ENCODE measurements around the gene SOX10.

Gene SOX10

DNA sequence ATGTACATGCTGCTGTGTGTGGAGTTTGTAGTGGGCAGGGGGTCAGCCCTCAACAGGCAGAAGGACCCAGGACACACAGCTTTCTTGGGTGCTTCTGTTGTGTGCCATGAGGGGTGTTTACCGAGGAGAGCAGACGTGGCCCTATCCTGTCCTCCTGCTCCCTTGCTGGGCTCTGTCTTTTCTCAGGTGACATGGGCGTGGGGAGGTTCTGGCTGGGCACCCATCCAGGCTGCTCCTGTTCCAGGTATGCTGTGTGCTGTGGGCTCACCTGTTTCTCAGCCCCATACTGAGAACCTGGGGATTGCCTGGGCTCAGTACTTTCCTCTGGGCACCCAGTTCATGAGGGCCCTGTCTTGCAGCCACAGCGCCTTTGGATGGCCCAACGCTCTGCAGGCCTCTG is 55.0 kb downstream of the SOX10 start:
- DNase-seq, result no peak

DNA sequence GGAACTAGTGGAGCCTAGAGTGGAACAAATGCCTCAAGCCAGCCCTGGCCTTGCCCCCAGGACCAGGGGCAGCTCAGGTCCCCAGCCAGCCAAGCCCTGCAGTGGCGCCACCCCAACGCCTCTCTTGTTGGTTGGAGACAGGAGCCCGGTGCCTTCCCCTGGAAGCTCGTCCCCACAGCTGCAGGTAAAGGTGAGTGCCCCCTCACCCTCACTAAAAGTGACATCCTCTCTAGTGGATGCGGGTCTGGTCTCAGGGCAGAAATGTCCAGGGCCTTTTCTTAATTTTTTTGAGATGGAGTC is 56.8 kb downstream of the SOX10 start:
- DNase-seq, result no peak

DNA sequence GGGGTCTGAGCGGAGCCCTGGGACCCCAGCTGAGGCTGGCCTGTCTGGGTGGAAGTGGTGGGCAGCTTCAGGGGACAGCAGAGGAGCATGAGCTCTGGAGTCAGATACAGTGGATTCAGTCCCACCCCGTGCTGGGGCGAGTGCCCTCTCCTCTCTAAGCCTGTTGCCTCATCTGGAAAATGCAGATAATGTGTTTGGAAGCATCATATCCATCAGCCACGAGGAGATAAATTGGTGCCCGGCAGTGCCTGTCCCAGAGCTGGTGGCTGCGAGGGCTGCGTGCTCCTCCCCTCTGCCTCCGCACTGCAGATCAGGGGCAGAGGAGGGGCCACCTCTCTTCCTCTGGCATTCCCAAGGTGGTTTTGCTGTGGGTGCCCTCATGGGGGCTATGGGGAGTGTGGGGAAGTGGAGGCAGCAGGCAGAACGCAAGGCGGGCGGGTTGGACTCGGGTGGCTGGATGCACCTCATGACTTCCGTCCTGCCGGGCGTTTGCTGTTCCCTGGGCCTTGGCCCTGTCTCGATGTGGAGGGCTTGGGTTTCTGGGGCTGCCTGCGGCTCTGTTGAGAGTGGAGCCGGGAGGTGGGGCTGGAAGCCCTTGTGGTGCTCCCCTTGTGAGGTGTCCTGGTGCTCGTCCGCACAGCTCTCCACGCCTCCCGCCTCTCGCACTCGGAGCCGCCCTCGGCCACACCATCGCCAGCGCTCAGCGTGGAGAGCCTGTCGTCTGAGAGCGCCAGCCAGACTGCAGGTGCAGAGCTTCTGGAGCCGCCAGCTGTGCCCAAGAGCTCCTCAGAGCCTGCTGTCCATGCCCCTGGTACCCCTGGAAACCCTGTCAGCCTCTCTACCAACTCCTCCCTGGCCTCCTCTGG is 57.4 kb downstream of the SOX10 start:
- DNase-seq, result no peak

DNA sequence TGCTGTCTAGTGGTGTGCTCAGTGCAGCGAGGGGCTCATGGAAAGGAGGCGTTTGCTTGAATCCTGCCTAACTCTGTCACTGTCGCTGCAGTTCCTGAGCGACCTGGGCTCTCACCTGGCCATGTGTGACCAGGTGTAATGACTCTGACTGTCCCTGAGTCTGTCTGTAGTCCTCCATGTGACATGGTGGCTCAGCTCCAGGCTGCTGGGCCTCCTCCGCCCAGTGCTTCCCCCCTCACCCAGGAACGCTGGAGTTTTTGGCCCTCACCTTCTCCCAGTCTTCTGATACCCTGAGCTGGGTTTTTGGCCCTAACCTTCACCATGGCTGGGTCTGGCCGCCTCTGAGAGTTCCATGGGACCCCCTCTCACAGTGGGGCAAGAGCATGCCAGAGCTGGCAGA is 58.0 kb downstream of the SOX10 start:
- no peak for DNase-seq

DNA sequence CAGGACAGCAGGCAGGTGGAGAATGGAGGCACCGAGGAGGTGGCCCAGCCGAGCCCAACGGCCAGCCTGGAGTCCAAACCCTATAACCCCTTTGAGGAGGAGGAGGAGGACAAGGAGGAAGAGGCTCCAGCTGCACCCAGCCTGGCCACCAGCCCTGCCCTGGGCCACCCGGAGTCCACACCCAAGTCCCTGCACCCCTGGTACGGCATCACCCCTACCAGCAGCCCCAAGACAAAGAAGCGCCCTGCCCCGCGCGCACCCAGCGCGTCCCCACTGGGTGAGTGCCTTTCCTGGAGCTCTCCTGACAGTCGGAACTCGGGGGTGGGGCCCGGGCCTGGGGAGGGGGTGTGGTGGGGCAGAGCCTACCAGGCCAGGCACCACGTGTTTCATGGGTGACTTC is 58.6 kb downstream of the SOX10 start:
- DNase-seq, result no peak

DNA sequence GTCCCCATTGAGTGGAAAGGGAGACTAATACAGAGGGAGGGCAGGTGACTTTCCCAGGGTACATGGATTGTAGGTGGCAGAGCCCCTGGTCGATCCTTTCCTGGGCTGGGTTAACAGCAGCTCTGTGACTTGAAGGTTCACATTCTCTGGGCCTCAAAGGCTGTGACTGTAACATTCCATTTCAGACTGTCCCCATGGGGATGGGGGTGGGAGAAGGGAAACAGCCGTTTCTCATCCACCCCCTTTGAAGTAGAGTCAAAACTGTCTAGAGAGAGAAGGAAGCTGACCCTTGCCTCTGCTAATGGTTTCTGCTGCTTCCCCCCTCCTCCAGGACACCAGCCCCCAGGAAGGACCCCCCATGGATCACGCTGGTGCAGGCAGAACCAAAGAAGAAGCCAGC is 59.0 kb downstream of the SOX10 start:
- no peak for DNase-seq

DNA sequence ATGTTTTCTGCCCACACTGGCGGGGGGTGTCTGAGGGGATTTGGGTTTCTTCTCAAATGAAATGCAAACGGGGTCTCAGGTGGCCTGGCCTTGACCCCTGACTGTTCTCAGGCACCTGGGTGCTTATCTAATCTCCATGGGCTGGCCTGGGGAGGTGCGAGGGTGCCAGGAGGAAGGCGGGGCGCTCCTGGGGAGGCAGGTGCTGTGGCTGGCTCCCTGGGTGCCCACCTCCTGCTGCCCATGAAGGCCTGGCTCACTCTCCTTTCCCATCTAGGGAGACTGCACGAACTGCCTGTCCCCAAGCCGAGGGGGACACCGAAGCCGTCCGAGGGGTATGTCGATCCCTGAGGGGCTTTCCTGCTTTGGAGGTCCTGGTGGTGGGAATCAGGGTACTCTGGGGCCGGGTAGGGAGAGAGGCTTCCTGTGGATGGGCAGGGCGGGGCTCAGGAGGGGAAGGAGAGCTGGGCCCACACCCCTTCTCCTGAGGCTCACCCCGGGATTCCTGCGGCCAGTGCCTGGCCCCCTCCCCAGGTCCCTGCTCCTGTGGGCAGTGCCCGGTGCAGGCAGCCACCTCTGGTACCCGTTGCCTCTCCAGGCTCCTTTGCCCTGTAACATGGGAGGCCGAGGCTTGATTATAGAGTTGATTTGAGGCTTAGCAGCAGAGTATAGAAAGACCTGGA is 59.8 kb downstream of the SOX10 start:
- DNase-seq, result no peak

DNA sequence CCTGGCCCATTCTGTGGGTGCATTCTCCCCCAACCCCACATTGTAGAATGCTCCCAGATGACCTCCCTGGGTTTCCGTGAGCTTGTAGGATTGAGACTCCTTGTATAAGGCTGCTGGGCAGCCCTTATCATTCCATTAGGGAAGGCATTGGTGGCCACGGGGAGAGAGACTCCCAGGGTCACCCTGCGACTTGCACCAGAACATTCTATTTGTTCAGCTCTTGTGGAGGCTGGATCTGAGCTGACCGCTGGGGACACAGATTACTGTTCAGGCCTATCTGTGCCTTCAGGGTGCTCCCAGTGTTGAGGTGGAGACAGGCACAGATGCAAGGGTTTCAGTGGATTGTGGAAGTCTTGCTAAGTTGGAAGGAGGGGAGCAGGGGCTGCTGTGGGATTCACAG is 60.4 kb downstream of the SOX10 start:
- DNase-seq, result no peak

All from DMS 273 treated with DMSO at 0.1 percent for 48 hours (cell line).